ENCODE data around the gene SEMA3B.

The SEMA3B gene

DNA sequence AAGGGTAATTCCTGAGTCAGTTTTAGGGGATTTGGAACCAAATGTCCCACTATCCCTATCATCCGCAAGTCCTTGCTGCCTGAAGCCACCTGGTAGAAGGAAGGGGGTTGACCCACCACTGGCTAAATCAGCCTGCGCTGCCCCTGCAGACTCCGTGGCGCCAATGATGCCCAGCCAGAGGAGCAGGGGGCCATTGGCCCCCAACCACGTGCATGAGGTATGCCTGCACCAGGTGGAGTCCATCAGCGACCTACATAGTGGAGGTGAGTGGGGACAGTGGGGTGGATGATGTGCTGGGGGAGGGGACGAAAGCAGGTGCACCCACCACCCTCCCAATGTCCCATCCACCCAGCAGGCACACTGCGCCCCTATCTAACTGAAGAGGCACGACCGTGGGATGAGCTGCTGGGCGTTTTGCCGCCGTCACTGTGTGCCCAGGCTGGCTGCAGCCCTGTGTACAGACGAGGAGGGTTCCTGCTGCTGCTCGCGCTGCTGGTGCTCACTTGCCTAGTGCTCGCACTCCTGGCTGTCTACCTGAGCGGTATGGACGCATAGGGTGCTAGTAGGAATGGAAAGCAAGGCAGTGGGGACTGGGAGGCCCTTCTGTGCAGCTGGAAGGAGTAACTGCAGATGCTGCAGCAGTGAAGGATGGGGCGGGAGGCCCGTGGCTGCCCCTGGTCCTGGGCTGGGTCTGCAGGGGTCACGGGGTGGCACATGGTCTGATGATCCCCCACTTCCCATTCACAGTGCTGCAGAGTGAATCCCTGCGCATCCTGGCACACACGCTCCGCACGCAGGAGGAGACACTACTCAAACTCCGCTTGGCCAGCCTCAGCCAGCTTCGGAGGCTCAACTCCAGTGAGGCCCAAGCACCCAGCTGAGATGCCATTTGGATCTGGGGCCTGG lies 17.6 kb downstream of the SEMA3B start:
- TF ChIP-seq, protein P1, sequence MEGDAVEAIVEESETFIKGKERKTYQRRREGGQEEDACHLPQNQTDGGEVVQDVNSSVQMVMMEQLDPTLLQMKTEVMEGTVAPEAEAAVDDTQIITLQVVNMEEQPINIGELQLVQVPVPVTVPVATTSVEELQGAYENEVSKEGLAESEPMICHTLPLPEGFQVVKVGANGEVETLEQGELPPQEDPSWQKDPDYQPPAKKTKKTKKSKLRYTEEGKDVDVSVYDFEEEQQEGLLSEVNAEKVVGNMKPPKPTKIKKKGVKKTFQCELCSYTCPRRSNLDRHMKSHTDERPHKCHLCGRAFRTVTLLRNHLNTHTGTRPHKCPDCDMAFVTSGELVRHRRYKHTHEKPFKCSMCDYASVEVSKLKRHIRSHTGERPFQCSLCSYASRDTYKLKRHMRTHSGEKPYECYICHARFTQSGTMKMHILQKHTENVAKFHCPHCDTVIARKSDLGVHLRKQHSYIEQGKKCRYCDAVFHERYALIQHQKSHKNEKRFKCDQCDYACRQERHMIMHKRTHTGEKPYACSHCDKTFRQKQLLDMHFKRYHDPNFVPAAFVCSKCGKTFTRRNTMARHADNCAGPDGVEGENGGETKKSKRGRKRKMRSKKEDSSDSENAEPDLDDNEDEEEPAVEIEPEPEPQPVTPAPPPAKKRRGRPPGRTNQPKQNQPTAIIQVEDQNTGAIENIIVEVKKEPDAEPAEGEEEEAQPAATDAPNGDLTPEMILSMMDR (conservative IDR thresholded peaks at IDR 0.05; ENCODE audit: low read length): no peak
- DNase-seq (ENCODE audit: low read depth): no peak
- no peak overlapping the region for H3K4me3 ChIP-seq (ENCODE audit: low read length)

DNA sequence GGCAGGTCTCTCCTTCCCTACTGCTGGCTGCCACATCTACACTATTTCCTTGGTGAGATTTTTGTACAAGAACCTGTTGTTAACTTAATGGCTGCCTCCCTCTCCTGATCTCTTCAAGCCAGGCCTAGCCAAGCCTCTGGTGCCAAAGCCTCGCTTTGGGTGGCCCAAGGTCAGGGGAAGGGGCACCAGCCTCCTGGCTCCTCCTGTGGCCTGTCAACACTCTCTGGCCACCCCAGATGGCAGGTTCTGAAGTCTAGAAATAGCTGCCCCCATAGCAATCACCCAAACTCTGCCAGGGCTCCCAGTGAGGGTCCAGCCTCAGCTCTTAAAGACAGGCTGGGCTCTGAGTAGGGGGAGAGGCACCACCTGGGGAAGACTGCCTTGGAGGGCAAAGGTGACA lies 18.3 kb downstream of the SEMA3B start:
- TF ChIP-seq, protein P1 (conservative IDR thresholded peaks at IDR 0.05; ENCODE audit: low read length): no peak
- no peak overlapping the region for H3K4me3 ChIP-seq (ENCODE audit: low read length)
- no peak for DNase-seq (ENCODE audit: low read depth)

DNA sequence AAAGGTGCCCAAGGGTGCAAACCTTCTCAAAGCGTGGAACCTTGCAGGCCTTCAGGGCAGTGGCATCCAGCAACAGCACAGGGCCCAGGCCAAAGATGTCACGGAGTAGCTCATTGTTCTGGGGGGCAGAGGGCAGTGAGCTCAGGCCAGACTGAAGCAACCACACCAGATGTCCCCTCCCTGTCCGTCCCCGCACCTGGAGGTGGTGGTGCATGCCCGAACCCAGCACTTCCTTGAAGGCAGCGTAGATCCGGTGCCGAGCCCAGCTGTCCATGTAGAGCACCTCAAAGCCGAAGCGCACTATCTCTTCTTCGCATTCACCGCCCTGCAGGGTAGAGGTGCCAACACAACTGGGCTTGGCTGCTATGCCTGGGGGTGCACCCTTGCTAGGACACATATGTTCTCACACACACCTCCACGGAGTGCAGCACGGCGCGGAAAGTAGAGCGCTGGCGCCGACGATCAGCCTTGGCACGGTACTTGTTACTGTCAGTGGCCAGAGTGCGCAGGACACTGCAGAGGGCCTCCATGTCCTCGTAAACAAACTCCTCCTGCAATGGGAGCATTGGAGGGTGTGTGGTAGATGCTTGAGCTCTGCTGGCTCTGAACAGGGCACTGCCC lies 19.6 kb downstream of the SEMA3B start:
- TF ChIP-seq, protein P1 (conservative IDR thresholded peaks at IDR 0.05; ENCODE audit: low read length): no peak
- DNase-seq (ENCODE audit: low read depth): no peak
- no peak overlapping the region for H3K4me3 ChIP-seq (ENCODE audit: low read length)

DNA sequence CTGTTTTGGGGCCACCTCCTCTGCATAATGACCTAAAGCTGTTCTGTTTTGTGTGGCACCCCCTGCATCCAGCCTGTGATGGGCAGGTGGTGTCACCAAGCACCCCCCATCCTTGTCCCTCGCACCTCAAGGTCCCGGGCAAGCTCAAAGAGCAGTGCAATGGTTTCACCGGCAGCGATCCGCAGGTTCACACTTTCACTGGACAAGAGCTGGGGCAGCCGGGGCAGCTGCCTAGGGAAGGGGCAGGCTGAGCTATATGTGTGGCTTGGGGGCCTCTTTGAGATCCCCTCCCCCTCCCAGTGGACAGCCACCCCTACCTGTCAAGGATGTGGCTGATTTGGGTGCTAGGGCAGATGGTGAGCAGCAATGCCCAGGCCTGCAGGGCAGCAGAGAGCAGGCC lies 20.2 kb downstream of the SEMA3B start:
- no peak overlapping the region for H3K4me3 ChIP-seq (ENCODE audit: low read length)
- TF ChIP-seq, protein P1 (conservative IDR thresholded peaks at IDR 0.05; ENCODE audit: low read length): no peak
- no peak for DNase-seq (ENCODE audit: low read depth)

DNA sequence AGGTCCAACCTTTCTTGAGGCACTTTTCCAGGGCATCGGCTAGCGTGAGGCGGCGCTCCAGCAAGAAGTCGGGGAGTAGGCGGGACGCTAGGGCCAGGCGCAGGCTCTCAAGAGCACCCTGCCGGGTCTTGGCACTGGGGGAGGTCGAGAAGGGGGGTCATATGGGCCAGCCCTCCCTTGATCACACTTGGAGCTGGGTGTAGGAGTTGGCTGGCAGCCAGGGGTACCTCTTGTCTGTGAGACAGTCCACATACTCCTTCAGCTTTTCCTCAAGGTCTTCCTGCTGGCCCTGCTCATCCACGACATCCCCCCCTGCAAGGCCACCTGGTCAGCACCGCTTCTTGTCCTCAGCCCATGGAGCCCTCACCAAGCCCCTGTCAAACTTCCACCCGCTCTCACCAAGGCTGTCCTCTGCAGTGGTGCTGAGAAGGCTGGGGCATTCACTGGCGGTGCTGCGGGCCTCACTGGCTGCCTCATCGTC lies 21.3 kb downstream of the SEMA3B start:
- H3K4me3 ChIP-seq (ENCODE audit: low read length): no peak overlapping the region
- TF ChIP-seq, protein P1 (conservative IDR thresholded peaks at IDR 0.05; ENCODE audit: low read length): no peak
- no peak for DNase-seq (ENCODE audit: low read depth)

DNA sequence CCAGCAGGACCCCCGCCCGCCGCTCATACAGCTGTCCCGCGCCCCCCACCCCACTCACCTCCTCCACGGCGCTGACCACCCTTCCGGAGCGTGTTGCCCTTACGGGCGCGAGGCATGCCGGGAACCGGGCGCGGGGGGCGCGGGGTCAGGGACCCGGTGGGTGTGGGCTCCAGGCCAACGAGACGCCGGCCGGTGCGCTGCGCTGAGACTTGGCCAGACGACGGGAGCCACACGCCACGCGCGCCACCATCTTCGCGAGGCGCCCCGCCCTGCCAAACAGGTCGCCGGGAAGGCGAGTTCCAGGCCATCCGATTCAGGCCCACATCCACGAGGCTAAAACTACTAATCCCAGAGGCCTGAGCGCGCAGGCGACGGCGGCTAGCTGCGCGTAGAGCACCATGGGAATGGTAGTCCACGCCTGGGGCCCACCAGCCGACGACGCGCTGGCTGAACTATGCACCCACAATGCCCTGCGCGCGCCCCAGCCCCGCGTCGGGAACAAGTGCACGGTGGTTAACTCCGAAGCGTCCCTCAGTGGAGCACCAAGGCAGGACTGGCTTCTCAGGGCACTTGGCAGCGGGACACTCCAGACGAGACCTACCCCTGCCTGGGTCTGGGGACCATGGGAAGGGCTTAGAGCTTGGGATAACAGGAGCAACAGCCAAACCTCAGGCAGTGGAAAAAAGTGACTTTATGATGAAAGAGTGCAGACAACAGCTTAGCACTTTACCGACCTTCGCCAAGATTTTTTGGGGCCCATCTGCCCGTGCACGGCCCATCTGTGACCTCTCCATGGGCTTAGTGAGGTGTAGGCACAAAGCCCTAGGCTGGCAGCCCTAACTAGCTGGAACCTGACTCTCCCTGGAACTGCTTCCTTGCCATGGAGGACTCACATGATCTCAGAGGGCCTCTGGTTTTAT lies 23.5 kb downstream of the SEMA3B start, which contains the start of gene IFRD2:
IFRD2 (minus strand) TSS at position 271 of the 920 bp plus-strand sequence; CDS start at position 116, 155 bp downstream.
- TF ChIP-seq, protein P1 (conservative IDR thresholded peaks at IDR 0.05; ENCODE audit: low read length): peak; percentile 4; the same call in 1 of the 2 replicates
- peak within 1 kb of the TSS; percentile 91 for H3K4me3 ChIP-seq (ENCODE audit: low read length)
- DNase-seq (ENCODE audit: low read depth): peak; percentile 97
